HG03139 (cell line): ENCODE results near the gene TBCD.

Experiments used
- ATAC-seq: cut with Tn5 transposase; IDR thresholded peaks from one replicate; pipeline ENCODE4 v1.9.1; 2021; ENCODE audit not compliant: unreplicated experiment

The TBCD gene

DNA sequence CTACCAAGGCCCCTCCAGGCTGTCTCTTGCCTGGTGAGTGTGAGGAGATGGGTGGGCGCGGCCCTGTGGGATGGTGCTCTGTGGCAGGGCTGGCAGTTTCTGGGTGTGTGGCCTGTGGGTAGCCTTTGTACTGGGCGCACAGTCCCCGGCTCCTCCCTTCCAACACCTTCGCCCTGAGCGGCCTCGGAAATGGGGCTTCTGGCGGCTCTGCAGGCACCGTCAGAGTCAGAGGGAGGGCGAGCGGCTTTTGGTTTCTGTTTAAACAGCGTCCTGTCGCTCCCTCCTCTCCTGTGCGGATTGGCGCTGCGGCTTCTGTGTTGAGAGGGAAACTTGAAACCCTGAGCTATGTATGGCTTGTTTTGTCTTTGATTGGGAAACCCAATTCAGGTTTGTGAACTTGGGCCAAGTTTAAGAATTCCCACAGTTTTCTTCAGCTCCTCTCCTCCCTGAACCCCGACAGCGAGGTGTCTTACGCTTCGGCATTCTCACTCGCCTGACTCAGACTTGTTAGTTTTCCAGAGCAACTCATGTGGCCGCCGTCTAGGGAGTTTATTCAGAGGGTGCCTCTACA, 96.2 kb downstream of the TBCD start:
- ATAC-seq = no peak

DNA sequence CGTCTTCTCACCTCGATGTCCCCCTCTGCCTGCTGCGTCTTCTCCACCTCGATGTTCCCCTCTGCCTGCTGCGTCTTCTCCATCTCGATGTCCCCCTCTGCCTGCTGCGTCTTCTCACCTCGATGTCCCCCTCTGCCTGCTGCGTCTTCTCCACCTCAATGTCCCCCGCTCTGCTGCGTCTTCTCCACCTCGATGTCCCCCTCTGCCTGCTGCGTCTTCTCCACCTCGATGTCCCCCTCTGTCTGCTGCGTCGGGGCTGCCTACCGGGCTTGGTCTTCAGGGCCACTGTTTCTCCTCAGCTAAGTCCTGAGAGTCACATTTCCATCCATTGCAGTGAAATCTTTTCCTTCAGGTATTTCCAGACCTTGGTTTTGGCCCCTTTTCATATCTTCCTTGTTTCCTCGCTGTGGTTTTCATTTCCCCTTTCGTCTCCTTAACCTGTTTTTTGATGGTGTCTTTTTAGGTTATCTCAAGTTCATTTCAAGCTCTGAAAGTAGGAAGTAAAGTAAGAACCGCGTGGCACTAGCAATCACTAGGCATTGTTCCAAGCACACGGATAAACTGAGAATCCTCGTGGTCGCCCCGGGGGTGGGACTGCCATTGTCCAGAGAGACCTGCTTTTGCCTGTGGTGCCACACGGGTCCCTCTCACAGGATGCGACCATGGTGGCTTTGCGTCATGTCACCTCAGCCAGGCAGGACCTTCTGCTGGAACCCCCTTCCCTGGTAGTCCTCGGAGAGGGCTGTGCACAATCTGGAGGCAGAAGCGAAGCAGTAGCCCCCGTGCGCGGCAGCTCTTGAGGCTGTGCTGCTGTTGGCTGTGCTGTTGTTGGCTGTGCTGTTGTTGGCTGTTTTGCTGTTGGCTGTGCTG, 97.4 kb downstream of the TBCD start:
- ATAC-seq = no peak

DNA sequence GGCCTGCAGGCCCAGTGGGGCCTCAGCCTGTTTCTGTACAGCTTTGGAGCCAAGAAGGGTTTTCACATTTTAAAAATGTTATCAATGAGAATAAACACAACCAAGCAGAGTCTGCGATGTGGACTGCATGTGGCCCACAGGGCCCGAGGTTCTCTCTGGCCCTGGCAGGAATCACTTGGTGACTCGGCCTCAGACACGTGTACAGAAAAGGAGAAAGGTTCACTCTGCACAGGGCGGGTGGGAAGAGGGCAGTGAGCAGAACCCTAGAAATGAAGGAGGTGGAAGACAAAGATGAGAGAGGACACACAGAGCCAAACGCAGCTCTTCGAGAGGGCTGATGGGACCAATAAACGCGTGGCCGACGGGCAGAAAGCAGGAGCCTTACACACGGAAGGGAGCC, 99.5 kb downstream of the TBCD start:
- ATAC-seq = no peak

DNA sequence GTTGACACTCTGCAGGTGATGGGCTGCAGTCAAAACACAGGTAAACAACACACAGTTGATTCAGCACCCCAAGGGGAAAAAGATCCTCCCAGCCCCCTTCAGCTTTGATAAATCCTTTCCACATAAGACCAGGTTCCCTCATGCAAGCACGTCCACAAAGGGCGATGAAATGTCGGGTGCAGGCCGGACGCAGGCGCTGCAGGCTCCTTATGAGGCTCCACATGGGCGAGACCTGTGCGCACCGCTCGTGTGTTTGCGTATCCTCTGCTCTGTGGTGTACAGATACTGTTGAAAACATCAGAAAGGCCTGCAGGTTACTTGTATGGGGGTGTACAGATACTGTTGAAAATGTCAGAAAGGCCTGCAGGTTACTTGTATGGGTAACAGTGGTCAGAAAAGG, 102.4 kb downstream of the TBCD start:
- ATAC-seq = no peak

DNA sequence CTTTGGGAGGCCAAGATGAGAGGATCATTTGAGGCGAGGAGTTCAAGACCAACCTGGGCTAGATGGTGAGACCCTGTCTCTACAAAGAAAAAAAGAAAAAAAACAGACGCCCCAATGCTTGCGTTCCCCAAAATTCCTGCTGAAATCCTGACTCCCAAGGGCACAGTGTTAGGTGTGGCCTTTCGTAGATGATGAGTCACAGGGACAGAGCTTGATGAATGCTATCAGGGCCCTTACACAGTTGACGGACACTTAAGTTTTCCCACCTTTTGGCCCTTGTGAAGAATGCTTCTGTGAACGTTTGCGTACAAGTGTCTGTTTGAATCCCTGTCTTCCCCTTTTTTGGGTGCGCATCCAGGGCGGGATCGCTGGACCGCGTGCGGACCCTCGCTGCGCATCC, 104.5 kb downstream of the TBCD start:
- ATAC-seq = no peak

DNA sequence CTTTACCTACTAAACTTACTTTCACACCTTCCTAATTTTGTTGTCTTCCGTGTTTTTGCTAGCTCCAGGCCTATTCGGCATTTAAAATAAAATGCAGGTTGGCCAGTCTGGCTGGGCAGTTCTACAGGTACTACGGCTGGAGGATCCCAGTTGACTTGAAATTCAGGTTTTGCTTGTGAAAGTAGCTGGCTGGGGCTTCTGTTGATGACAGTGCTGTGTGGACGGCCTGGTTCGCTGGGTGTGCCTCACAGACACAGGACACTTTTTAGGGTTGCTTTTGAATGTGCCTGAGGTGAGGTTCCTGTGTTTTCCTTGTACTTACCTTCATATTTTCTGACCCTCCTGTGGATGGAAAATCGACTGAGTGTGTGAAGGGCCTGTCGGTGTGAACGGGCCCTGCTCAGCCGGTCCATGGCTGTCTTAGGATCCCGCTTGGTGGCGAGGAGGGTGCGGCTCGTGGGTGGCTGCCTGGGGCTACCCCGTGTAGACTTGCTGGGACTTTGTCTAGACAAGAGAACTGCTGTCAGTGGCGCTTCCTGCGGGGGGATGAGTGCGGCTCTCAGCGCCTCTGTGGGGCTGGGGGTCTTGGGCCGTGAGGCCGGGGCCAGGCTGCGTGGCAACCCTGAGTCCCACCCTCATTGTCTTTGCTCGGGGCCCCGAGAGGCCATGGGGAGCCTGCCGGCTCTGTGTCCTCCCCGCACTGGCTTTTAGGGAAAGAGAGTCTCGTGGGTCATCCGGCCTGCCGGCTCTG, 106.7 kb downstream of the TBCD start:
- no peak for ATAC-seq

DNA sequence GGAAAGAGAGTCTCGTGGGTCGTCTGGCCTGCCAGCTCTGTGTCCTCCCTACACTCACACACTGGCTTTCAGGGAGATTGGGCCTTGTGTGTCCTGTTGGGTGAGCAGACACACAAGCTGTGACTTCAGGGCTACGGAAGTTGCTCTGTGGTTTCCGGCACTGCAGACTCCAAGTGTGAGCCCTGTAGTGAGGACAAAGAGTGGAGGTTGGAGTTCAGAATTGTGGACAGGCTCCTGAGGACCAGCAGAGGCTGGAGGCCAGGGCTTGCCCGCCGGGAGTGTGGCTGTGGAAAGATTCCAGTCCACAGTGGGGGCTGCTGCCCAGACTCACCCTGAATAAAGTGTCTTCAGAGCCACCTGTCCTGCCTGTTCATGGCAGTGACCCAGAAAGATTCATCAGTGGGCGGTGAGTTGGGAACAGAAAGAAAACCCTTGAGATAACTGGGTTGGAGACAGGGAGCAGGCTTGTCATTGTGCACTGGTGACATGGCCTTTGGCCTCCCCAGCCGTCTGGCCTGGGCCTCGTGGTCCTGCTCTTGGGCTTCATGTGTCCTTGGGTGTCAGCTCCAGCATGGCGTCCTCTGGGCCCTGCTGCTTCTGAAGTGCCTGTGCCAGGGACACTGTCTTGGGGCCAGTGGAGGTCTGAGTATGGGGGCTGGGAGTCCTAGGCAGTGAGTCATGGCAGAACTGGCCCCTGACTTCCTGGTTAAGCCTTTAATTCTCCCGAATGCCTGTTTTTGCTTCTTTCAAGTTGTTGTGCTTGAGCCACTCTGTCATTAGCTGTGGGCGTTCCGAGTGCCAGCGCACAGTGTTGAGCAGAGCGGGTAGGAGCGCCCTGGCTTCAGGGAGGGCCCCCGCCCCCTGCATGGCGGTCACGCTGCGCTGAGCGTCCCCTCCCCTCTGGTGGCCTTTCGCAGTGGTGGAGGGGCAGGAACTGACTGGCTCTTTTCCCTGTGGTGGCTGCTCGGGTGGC, 107.9 kb downstream of the TBCD start:
- no peak for ATAC-seq

DNA sequence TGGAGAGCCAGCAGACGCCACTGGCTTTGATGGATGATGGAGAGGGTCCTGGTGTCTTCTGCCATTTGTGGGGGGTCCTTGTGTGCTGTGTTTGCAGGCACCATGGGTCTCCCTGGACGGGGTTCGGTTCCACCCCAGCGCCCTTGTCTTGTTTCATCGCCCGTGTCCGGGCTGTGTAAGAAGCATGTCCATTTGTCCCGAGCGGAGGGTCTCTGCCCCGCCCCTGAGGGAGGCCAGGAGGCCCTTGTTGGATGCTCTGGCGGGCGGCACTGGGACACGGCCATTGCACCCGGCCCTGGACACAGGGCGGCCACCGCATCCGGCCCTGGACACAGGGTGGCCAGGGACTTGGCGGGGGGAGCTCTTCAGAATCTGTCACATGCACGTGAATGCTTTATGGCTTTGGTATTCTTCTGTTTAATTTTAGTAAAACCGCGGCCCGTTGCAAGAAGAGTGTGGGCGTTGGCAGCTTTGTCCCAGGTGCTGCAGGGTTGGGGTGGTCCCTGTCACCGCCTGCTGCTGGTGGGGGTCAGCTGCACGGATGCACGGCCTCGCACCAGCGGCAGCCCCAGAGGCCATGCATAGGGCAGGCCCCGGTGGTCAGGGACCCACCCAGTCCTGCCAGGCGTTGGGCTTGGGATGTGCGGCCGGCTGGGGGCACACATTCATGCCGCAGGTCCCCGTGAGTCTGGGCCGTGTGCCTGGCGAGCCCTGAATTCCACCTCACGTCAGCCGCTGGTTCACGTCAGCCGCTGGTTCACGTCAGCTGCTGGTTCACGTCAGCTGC, 108.9 kb downstream of the TBCD start:
- no peak for ATAC-seq

DNA sequence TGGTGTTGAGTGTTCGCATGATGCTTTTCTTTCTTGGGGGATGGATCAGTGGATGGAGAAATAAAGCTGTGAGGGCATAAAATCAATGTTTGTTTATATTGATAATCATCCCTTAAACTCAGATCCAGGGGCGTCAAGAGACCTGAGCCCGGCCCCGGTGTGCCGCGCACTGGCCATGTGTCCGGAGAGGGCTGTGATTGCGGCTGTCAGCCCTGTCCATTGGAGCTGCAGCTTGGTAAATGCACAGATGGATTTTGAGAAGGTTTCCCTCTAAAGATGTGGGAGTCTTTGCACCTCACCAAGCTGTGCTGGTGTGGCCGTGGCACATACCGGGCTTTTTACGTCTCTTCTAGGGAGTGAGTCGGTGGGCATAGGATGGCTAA, 109.5 kb downstream of the TBCD start:
- no peak for ATAC-seq

DNA sequence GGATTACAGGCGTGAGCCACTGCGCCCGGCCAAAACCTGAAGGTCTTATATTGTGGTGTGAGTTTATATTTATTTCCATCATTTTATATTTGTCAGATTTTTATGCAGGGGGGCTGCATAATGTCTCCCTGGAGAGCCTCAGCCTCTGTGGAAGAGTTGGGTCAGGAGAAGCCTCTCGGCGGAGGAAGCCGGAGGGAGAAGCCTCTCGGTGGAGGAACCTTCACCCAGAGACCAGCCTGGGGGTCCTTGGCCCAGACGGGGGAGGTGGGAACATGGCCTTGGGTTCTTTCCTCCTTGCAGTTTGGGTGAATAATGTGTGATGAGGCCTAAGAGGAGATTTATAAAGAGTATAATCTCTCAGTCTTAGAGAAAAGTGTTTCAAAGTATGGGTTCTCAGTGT, 110.3 kb downstream of the TBCD start:
- no peak for ATAC-seq

DNA sequence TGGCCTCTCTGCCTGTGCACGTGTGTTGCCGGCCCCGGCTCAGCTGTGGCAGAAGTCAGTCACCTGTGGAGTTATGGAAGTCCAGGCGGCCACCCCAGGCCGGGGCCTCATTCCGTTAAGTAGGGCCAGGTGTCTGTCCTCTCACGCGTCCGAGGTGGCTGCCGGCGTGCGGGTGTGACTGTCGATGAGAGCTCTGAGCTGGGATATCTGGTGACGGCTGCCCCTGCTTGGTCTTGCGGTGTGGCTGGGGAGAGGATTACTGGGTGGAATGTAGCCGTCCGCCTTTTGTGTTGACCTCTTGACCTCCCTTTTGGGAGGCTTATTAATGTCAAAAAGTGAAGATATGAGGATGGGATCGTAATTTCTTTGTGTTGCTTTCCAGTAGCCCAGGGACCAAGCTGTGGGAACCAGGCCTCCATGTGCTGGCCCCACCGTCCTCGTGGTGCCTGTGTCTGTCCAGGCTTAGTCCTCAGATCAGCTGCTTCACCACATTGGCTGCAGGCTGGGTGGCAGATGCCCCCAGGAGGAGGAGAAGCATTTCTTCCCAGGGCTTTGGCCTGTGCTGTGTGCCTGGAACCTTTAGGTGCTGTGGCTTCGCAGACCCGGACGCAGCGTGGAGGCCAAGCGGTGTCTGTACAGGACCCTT, 111.0 kb downstream of the TBCD start:
- ATAC-seq = no peak

DNA sequence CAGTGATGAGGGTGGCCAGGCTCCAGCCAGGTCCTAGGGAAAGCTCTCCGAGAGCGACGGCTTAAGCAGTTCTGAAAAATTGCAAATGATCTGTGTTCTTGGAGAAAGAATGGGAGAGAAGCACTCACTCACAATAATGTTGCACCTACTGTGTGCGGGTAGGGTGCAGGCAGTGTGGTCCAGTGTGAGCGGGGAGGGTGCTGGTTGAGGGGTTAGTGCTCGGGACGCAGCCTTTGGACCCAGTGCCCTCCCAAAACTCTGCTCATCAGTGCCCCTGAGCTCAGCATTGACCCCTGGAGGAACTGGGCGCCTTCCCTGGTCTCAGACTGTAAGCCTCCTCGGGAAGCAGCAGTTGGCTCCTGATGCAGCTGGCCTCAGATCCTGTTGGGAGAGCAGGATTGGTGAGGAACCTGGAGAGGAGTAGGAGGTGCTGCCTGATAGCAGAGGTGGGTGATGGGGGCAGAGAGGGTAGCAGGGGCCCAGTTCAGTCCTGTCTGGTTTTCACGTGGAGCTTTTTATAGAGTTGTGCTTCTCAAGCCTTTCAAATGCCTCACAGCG, 111.6 kb downstream of the TBCD start:
- ATAC-seq = no peak

DNA sequence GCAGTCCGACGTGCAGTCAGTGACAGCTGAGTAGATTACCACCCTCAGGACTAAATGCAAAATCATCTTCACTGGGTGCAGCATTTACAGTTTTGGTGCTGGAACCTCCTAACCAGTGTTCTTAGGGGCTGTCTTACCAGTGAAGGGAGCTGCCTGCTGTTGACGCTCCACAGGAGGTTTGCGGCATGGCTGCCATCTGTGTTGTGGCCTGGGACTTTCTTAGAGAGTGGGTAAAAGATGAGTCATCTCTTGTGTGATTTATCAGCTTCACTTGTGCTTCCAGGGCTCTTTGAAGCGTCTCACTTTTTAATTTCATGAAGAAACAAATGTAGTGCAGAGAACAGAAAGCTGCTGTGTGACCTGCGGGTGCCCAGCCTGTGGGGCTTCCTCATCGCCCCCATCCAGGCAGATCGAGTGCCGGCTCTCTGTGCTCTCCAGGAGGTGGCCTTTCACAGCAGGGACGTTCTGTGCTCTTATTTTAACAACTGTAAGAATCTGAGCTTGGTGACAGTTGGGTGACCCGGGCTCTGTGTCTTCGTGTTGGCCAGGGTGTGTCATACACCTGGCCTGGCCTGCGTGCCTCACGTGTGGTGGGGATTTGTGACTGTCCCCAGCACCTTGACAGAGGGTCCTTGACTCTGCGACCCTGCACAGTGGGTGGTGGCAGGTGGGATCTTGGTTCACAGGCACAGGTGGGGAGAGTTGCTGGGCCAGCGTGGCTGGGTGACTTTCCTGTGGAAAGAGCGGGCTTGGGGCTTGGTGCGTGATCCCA, 112.3 kb downstream of the TBCD start:
- peak; percentile 58 for ATAC-seq

DNA sequence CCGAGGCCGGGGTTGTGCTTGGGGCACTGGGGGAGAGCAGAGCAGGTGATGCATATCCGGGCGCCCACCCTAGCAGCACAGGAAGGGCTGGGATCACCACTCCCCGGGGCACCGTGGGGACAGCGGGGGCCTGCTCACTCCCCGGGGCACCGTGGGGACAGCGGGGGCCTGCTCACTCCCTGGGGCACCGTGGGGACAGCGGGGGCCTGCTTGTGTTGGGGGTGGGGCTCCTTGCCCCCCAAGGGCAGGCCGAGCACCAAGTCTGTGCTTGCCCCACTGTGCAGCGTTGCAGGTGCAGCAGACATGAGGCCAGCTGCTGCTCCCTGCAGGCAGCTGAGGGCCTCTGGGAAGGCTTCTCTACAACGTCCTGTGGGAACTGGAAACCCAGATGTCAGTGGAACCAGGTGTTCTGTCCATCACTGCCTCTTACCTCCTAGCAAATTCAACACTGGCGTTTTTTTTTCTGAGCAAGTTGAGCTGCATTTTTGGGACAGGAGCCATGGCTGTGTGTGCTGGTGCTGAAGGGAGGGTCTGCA, 112.9 kb downstream of the TBCD start:
- no peak for ATAC-seq

DNA sequence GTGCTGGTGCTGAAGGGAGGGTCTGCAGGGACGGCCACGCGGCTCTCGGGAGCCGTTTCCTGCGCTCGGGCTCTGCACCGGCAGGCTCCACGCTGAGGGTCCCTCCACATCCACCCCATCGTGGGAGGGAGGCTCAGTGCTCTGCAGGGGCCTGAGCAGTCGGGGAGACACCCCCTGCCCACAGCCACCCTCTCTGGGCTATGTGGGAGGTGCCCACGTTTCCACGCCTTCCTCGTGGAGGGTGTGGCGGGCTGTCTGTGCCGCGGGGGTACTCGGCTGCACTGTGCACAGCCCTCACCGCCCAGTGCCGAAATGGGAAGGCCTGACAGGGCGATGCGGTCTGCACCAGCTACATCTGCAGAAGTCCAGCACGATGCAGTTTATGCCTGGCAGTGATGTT, 113.4 kb downstream of the TBCD start:
- ATAC-seq = no peak

DNA sequence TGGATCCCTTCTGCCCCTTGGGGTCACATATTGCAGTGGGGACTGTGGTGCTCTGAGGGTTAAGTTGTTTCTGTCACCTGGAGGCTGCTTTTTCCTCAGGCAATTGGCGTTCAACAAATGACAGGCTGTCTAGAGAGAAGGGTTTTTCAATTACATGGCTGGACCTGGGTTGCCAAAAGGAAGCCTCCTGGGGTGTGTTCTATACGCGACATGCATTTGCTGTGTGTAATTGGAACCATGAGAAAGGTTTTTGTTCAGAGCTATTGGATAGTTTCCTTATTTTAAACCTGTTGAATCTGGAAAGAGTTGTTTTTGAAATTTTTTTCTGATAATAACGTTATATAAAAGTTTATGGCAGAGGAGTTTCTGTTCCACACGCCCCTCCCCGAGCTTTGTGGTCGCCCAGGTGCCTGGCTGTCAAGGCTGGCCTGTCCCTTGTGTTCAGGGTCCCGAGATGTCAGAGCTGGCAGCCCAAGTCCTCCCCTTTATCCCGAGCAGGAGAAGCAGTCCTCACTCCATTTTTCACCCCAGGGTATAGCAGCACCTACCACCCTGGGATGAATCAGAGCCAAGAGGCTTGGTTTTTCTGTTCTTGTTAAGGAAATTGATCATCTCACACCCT, 114.0 kb downstream of the TBCD start:
- ATAC-seq = no peak

DNA sequence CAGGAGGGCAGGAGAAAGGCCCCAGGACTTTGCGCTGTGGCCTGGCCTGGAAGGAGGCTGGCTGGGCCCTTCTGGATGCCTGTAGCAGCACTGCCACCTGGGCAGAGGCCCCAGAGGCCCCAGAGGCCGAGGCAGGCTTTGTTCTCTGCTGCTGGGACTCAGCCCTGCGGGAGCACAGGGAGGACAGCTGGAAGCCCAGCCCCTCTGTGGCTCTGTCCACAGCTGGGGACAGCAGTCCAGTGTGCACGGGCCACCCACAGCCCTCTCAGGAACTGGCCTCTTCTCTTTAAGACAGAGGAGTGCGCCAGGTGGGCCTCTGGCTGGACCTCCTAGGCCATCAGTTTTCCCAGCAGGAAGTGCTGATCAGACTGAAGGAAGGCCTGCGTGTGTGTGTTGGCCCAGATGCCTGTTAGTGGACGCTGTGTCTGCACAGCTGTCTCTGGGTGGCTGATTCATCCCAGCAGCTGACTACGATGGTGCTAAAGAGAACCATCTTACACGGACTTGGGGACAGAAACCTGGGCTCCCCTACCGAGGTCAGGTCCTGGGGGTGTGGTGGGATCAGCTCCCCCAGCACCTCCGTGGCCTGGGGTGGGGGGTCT, 114.8 kb downstream of the TBCD start:
- ATAC-seq = no peak
